Nephron progenitor cell (in vitro differentiated cells): ENCODE data around the gene BTBD2.
A peak's percentile ranks its signal among the peaks of the same experiment; 100 is the strongest.

ENCODE experiments used
- DNase-seq: peaks from one replicate; pipeline ENCODE4 v3.0.0; 2021
- H3K27ac Mint-ChIP-seq: 2 replicates; pipeline ENCODE4 v1.8.0; 2021; ENCODE audit warnings: mild to moderate bottlenecking, moderate library complexity, mixed read lengths
- H3K27me3 Mint-ChIP-seq: 2 replicates; pipeline ENCODE4 v1.8.0; 2021; ENCODE audit warnings: mild to moderate bottlenecking, low read depth, mixed read lengths; ENCODE audit not compliant: poor library complexity
- H3K36me3 Mint-ChIP-seq: 2 replicates; pipeline ENCODE4 v1.8.0; 2021; ENCODE audit warnings: low read depth, mixed read lengths
- H3K4me1 Mint-ChIP-seq: 2 replicates; pipeline ENCODE4 v1.8.0; 2021; ENCODE audit warnings: mixed read lengths
- H3K4me3 Mint-ChIP-seq: 2 replicates; pipeline ENCODE4 v1.8.0; 2021; ENCODE audit warnings: mild to moderate bottlenecking, moderate library complexity, mixed read lengths
- H3K9me3 Mint-ChIP-seq: 2 replicates; pipeline ENCODE4 v1.8.0; 2021; ENCODE audit warnings: mild to moderate bottlenecking, moderate library complexity, mixed read lengths
- CTCF ChIP-seq: fragments of 200-600 bp; sonication (generic); IDR thresholded peaks from 2 replicates; pipeline ENCODE4 v1.5.0; 2021; ENCODE audit warnings: antibody characterized with exemption

BTBD2 gene

GRCh38 chr19:2041433-2041682 lies 25.8 kb upstream of the BTBD2 start:
- peaks cover 4% of the 10 kb centered on the region for H3K36me3 Mint-ChIP-seq
- H3K27me3 Mint-ChIP-seq: no peaks in the 10 kb centered on the region
- no peak for TF ChIP-seq CTCF
- H3K9me3 Mint-ChIP-seq: no peaks in the 10 kb centered on the region
- H3K27ac Mint-ChIP-seq: no peak overlapping the region
- no peak for DNase-seq
- peak overlapping the region; percentile 30 for H3K4me3 Mint-ChIP-seq
- H3K4me1 Mint-ChIP-seq: peaks cover 30% of the 10 kb centered on the region

- H3K9me3 Mint-ChIP-seq: no peaks in the 10 kb centered on the region
- peaks cover 4% of the 10 kb centered on the region for H3K36me3 Mint-ChIP-seq
- no peak overlapping the region for H3K4me3 Mint-ChIP-seq
- DNase-seq: no peak
- H3K27ac Mint-ChIP-seq: no peak overlapping the region
- no peaks in the 10 kb centered on the region for H3K27me3 Mint-ChIP-seq
- no peak for TF ChIP-seq CTCF
- peaks cover 30% of the 10 kb centered on the region for H3K4me1 Mint-ChIP-seq
Observed at GRCh38 chr19:2040647-2041432, 25.3 kb upstream of the BTBD2 start.

GRCh38 chr19:2039959-2040646 lies 24.6 kb upstream of the BTBD2 start:
- TF ChIP-seq CTCF: no peak
- peaks cover 30% of the 10 kb centered on the region for H3K4me1 Mint-ChIP-seq
- H3K27me3 Mint-ChIP-seq: peaks cover 2% of the 10 kb centered on the region
- H3K9me3 Mint-ChIP-seq: peaks cover 4% of the 10 kb centered on the region
- no peak overlapping the region for H3K27ac Mint-ChIP-seq
- DNase-seq: no peak
- H3K36me3 Mint-ChIP-seq: peaks cover 4% of the 10 kb centered on the region
- H3K4me3 Mint-ChIP-seq: no peak overlapping the region

GRCh38 chr19:2039089-2039958 lies 23.8 kb upstream of the BTBD2 start:
- H3K27ac Mint-ChIP-seq: peak overlapping the region; percentile 61
- peaks cover 30% of the 10 kb centered on the region for H3K4me1 Mint-ChIP-seq
- H3K4me3 Mint-ChIP-seq: no peak overlapping the region
- no peak for TF ChIP-seq CTCF
- no peak for DNase-seq
- peaks cover 7% of the 10 kb centered on the region for H3K9me3 Mint-ChIP-seq
- peaks cover 4% of the 10 kb centered on the region for H3K36me3 Mint-ChIP-seq
- H3K27me3 Mint-ChIP-seq: peaks cover 3% of the 10 kb centered on the region

- H3K27me3 Mint-ChIP-seq: peaks cover 3% of the 10 kb centered on the region
- no peak overlapping the region for H3K4me3 Mint-ChIP-seq
- peaks cover 29% of the 10 kb centered on the region for H3K4me1 Mint-ChIP-seq
- no peak for DNase-seq
- peaks cover 7% of the 10 kb centered on the region for H3K9me3 Mint-ChIP-seq
- no peak overlapping the region for H3K27ac Mint-ChIP-seq
- peaks cover 3% of the 10 kb centered on the region for H3K36me3 Mint-ChIP-seq
- no peak for TF ChIP-seq CTCF
Observed at GRCh38 chr19:2038284-2039088, 23.0 kb upstream of the BTBD2 start.
